HCT116 (cell line): ENCODE measurements around the gene TK2. TPM values are rescaled to one million over a fixed set of nuclear protein-coding genes. Genes with fewer than 3 reads are reported as not detected.

Source experiments
- ATAC-seq: fragments of 200-7000 bp; cut with Tn5 transposase; 2 replicates; pipeline ENCODE4 v1.9.1; 2020; ENCODE audit warnings: mild to moderate bottlenecking, moderate library complexity
- BruUV-seq: library from RNA; stranded (reverse); fragments of 400-500 nt; replicated peaks from 2 replicates; lab custom pipeline; 2021; lab: Mats Ljungman, UMichigan
- CTCF ChIA-PET: fragments of 300-600 bp; sonication (Branson Sonifier 250); formaldehyde crosslinking; loops from one replicate; lab custom pipeline; 2021; ENCODE audit warnings: antibody characterized with exemption; lab: Charles Lee
- POLR2A ChIA-PET: fragments of 300-600, 350-600 bp; sonication (Branson Sonifier 250); formaldehyde crosslinking; loops from one replicate; lab custom pipeline; 2021; ENCODE audit warnings: antibody characterized with exemption; lab: Charles Lee
- RAD21 ChIA-PET, 2 experiments: fragments of 300-600 bp; sonication (Branson Sonifier 250); formaldehyde crosslinking; loops; one replicate each; lab custom pipeline; 2023; ENCODE audit warnings: low total read pairs in 2 of 2; ENCODE audit not compliant: uncharacterized antibody in 2 of 2, unreplicated experiment in 2 of 2, low non-redundant PET in 1 of 2; lab: Charles Lee
- DNase-seq: peaks from one replicate; pipeline ENCODE4 v3.0.0-alpha.2; 2010; ENCODE audit warnings: low read depth, low spot score
- H2AFZ ChIP-seq: fragments of 200-600 bp; shearing (Covaris generic), sonication (generic); 2 replicates; pipeline ENCODE4 v1.6.1; 2017; ENCODE audit warnings: low read depth, mixed run types, mixed read lengths, antibody characterized with exemption, low read length; ENCODE audit not compliant: poor library complexity, severe bottlenecking
- H3K27ac ChIP-seq: 2 replicates; pipeline ENCODE4 v1.5.1; 2012; ENCODE audit warnings: low read depth, low read length
- H3K27me3 ChIP-seq: fragments of 200-600 bp; sonication (generic); 2 replicates; pipeline ENCODE4 v1.6.1; 2016; ENCODE audit warnings: mixed run types, low read length, mixed read lengths; ENCODE audit not compliant: insufficient read depth
- H3K36me3 ChIP-seq, 2 experiments: fragments of 200-500 bp in 1 of 2; fragments of 200-600 bp in 1 of 2; sonication (Bioruptor generic) in 1 of 2; sonication (generic) in 1 of 2; 2 replicates each; pipeline versions ENCODE4 v1.5.1 to v1.6.1; 2014 to 2016; ENCODE audit warnings: low read length in 2 of 2, inconsistent platforms in 1 of 2, mixed read lengths in 1 of 2, mixed run types in 1 of 2; ENCODE audit not compliant: insufficient read depth in 2 of 2, control insufficient read depth in 1 of 2
- H3K4me1 ChIP-seq, 2 experiments: fragments of 200-600 bp in 1 of 2; sonication (generic) in 1 of 2; 2 replicates each; pipeline versions ENCODE4 v1.5.1 to v1.6.1; 2012 to 2017; ENCODE audit warnings: low read length in 2 of 2, inconsistent platforms in 1 of 2, mild to moderate bottlenecking in 1 of 2, mixed read lengths in 1 of 2, mixed run types in 1 of 2, moderate library complexity in 1 of 2; ENCODE audit not compliant: insufficient read depth in 2 of 2, control insufficient read depth in 1 of 2
- H3K4me2 ChIP-seq: fragments of 200-600 bp; sonication (generic); 2 replicates; pipeline ENCODE4 v1.6.1; 2017; ENCODE audit warnings: mixed run types, low read length, mixed read lengths
- H3K4me3 ChIP-seq, 2 experiments: fragments of 200-600 bp in 1 of 2; sonication (generic) in 1 of 2; replicated peaks in 1 of 2; 2 replicates each; pipeline ENCODE4 v1.5.1; 2011 to 2016; ENCODE audit warnings: low read length in 2 of 2, control low read depth in 1 of 2, low read depth in 1 of 2, mild to moderate bottlenecking in 1 of 2, mixed read lengths in 1 of 2, mixed run types in 1 of 2
- H3K79me2 ChIP-seq: fragments of 200-600 bp; sonication (generic); 2 replicates; pipeline ENCODE4 v1.6.1; 2017; ENCODE audit warnings: mild to moderate bottlenecking, mixed run types, low read length, moderate library complexity, mixed read lengths; ENCODE audit not compliant: insufficient read depth
- H3K9ac ChIP-seq: fragments of 200-600 bp; sonication (generic); 2 replicates; pipeline ENCODE4 v1.6.1; 2016; ENCODE audit warnings: low read length, mixed read lengths
- H3K9me2 ChIP-seq: fragments of 200-600 bp; sonication (generic), shearing (Covaris generic); 2 replicates; pipeline ENCODE4 v1.6.1; 2017; ENCODE audit warnings: mixed run types, mild to moderate bottlenecking, moderate library complexity; ENCODE audit not compliant: insufficient read depth
- H3K9me3 ChIP-seq, 2 experiments: fragments of 200-500 bp in 1 of 2; fragments of 200-600 bp in 1 of 2; sonication (Bioruptor generic) in 1 of 2; sonication (generic) in 1 of 2; 2 replicates each; pipeline ENCODE4 v1.6.1; 2014 to 2017; ENCODE audit warnings: low read length in 2 of 2, mixed read lengths in 2 of 2, inconsistent platforms in 1 of 2, low read depth in 1 of 2, mild to moderate bottlenecking in 1 of 2, mixed run types in 1 of 2, moderate library complexity in 1 of 2; ENCODE audit not compliant: control insufficient read depth in 1 of 2, insufficient read depth in 1 of 2
- H4K20me1 ChIP-seq: fragments of 200-600 bp; sonication (generic), shearing (Covaris generic); 2 replicates; pipeline ENCODE4 v1.6.1; 2017; ENCODE audit warnings: mixed run types, mild to moderate bottlenecking, moderate library complexity; ENCODE audit not compliant: insufficient read depth
- CEBPB ChIP-seq: IDR thresholded peaks from 2 replicates; pipeline ENCODE4 v1.6.1; 2012; ENCODE audit warnings: low read depth
- JUND ChIP-seq: IDR thresholded peaks from 2 replicates; pipeline ENCODE4 v1.6.1; 2012
- POLR2A ChIP-seq: IDR thresholded peaks from 2 replicates; pipeline ENCODE4 v1.7.0; 2011; ENCODE audit warnings: borderline replicate concordance; ENCODE audit not compliant: insufficient read depth, insufficient read length; ENCODE audit errors: extremely low read depth
- SP1 ChIP-seq: IDR thresholded peaks from 2 replicates; pipeline ENCODE4 v1.6.1; 2012; ENCODE audit warnings: low read depth
- SRF ChIP-seq: IDR thresholded peaks from 2 replicates; pipeline ENCODE4 v1.6.1; 2012; ENCODE audit warnings: low read depth
- ZNF274 ChIP-seq: fragments of 200-500 bp; sonication (Bioruptor generic); IDR thresholded peaks from 2 replicates; pipeline ENCODE4 v1.6.1; 2014; ENCODE audit warnings: mild to moderate bottlenecking, low read depth, low read length, inconsistent platforms
- intact Hi-C: fragments of 100-400 bp; cut with micrococcal nuclease; formaldehyde crosslinking; loops from 2 replicates; pipeline ENCODE4 v1.10.0; 2022
- total RNA-seq: library from RNA; stranded (reverse); gene quantifications from one replicate; pipeline ENCODE4 v1.2.1, GENCODE V29; 2021; ENCODE audit not compliant: unreplicated experiment
- TF ChIP-seq, protein P1 (sequence below), 3 experiments: fragments of 200-600 bp in 1 of 3; sonication (generic) in 1 of 3; IDR thresholded peaks in 2 of 3; conservative IDR thresholded peaks in 1 of 3; 2 replicates each; pipeline ENCODE4 v1.5.1; 2012 to 2017; ENCODE audit warnings: low read depth in 2 of 3, low read length in 2 of 3, antibody characterized with exemption in 1 of 3, borderline replicate concordance in 1 of 3, control low read depth in 1 of 3, mild to moderate bottlenecking in 1 of 3, mixed read lengths in 1 of 3, mixed run types in 1 of 3, moderate library complexity in 1 of 3; ENCODE audit not compliant: insufficient read depth in 1 of 3
- TF ChIP-seq, protein P2 (sequence below): IDR thresholded peaks from 2 replicates; pipeline ENCODE4 v1.6.1; 2012; ENCODE audit warnings: low read depth

TK2 gene
- total RNA-seq, 1 experiment from 2014 or later = 15.4 TPM

DNA sequence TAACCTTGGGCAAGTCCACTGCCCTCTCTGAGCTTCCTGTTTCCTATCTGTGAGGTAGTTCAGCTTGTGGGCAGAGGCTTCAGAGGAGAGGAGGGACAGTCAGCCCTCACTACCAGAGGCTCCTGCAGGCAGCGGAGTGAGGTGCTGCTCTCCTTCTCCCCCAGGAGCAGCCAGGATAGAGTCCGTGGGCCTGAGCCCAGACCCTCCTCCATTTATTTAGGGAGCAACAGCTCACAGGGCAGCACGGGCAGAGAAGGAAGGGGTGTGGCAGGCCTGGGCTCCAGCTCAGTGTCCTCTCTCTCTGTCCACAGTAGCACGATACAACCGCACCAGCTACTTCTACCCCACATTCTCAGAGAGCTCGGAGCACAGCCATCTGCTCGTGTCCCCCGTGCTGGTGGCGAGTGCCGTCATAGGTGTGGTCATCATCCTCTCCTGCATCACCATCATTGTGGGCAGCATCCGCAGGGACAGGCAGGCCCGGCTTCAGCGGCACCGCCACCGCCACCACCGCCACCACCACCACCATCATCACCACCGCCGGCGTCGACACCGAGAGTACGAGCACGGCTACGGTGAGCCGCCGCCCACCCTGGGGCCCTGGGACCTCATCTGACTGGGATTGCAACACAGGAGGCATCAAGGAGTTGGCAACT lies 80.5 kb downstream of the TK2 start:
- no peaks in the 10 kb centered on the region for H3K79me2 ChIP-seq
- H3K9me3 ChIP-seq = no peaks in the 10 kb centered on the region
- H3K9me2 ChIP-seq = no peaks in the 10 kb centered on the region
- no peak for TF ChIP-seq JUND
- TF ChIP-seq ZNF274 = no peak
- no peak for TF ChIP-seq SP1
- TF ChIP-seq CEBPB = no peak
- no peak for TF ChIP-seq SRF
- no peak for TF ChIP-seq POLR2A
- TF ChIP-seq, protein P1, sequence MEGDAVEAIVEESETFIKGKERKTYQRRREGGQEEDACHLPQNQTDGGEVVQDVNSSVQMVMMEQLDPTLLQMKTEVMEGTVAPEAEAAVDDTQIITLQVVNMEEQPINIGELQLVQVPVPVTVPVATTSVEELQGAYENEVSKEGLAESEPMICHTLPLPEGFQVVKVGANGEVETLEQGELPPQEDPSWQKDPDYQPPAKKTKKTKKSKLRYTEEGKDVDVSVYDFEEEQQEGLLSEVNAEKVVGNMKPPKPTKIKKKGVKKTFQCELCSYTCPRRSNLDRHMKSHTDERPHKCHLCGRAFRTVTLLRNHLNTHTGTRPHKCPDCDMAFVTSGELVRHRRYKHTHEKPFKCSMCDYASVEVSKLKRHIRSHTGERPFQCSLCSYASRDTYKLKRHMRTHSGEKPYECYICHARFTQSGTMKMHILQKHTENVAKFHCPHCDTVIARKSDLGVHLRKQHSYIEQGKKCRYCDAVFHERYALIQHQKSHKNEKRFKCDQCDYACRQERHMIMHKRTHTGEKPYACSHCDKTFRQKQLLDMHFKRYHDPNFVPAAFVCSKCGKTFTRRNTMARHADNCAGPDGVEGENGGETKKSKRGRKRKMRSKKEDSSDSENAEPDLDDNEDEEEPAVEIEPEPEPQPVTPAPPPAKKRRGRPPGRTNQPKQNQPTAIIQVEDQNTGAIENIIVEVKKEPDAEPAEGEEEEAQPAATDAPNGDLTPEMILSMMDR (IDR thresholded peaks at IDR 0.05 in 2 of 3, conservative IDR thresholded peaks at IDR 0.05 in 1 of 3; ENCODE audit: borderline replicate concordance in 1 of 3, insufficient read depth in 1 of 3, low read depth in 2 of 3, low read length in 2 of 3) = no peak
- TF ChIP-seq, protein P2, sequence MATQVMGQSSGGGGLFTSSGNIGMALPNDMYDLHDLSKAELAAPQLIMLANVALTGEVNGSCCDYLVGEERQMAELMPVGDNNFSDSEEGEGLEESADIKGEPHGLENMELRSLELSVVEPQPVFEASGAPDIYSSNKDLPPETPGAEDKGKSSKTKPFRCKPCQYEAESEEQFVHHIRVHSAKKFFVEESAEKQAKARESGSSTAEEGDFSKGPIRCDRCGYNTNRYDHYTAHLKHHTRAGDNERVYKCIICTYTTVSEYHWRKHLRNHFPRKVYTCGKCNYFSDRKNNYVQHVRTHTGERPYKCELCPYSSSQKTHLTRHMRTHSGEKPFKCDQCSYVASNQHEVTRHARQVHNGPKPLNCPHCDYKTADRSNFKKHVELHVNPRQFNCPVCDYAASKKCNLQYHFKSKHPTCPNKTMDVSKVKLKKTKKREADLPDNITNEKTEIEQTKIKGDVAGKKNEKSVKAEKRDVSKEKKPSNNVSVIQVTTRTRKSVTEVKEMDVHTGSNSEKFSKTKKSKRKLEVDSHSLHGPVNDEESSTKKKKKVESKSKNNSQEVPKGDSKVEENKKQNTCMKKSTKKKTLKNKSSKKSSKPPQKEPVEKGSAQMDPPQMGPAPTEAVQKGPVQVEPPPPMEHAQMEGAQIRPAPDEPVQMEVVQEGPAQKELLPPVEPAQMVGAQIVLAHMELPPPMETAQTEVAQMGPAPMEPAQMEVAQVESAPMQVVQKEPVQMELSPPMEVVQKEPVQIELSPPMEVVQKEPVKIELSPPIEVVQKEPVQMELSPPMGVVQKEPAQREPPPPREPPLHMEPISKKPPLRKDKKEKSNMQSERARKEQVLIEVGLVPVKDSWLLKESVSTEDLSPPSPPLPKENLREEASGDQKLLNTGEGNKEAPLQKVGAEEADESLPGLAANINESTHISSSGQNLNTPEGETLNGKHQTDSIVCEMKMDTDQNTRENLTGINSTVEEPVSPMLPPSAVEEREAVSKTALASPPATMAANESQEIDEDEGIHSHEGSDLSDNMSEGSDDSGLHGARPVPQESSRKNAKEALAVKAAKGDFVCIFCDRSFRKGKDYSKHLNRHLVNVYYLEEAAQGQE = no peak
- intact Hi-C loops = no loop called here
- ChIA-PET CTCF (interaction anchor here (1.3 kb wide), 1 partner anchor 62 kb away, joined by 4 read pairs; no protein-coding TSS in a partner anchor), POLR2A (no interaction called here), RAD21 (no interaction called here)
- no TSS peak for BruUV-seq
- no peak overlapping the region for H3K9ac ChIP-seq
- H3K4me3 ChIP-seq = no peak overlapping the region
- ATAC-seq (no peak), DNase-seq (no peak)
- no peak overlapping the region for H3K27ac ChIP-seq
- H3K27me3 ChIP-seq = 0 out of 2 replicates have a peak, but pooled peaks cover 4% of the 10 kb centered on the region
- no peak overlapping the region for H2AFZ ChIP-seq
- no peaks in the 10 kb centered on the region for H4K20me1 ChIP-seq
- no peak overlapping the region for H3K4me2 ChIP-seq
- H3K36me3 ChIP-seq = no peaks in the 10 kb centered on the region
- H3K4me1 ChIP-seq = peaks cover 4 to 6% of the 10 kb centered on the region in 2 experiments; a peak in 2 of 4 replicates
